Right lobe of liver (tissue), 6 donors: ENCODE data around the gene TGFBR3. TPM values are rescaled to one million over a fixed set of nuclear protein-coding genes. Genes with fewer than 3 reads are reported as not detected.

Experiments used
- ATAC-seq, 4 donors: fragments of 200-7000 bp; cut with Tn5 transposase; one replicate each; pipeline ENCODE4 v1.9.1; 2020; ENCODE audit warnings: mild to moderate bottlenecking in 4 of 4, moderate library complexity in 4 of 4
- DNase-seq, 3 donors: peaks; one replicate each; pipeline ENCODE4 v3.0.0-alpha.2; 2020
- H3K27ac ChIP-seq, 3 donors: fragments of 200-600 bp; one replicate each; pipeline ENCODE4 v1.8.0; 2022
- H3K27me3 ChIP-seq, 2 donors: fragments of 200-600 bp; one replicate each; pipeline ENCODE4 v1.8.0; 2022
- H3K36me3 ChIP-seq, 4 donors: fragments of 200-600 bp; sonication (generic) in 1 of 4; one replicate each; pipeline versions ENCODE4 v1.5.1 to v1.8.0; 2017 to 2022; ENCODE audit warnings: control low read depth in 1 of 4
- H3K4me1 ChIP-seq, 4 donors: fragments of 200-600 bp; sonication (generic) in 1 of 4; one replicate each; pipeline versions ENCODE4 v1.5.1 to v1.8.0; 2017 to 2022; ENCODE audit warnings: control low read depth in 1 of 4
- H3K4me3 ChIP-seq, 3 donors: fragments of 200-600 bp; one replicate each; pipeline ENCODE4 v1.8.0; 2022
- H3K9me3 ChIP-seq, 4 donors: fragments of 200-600 bp; sonication (generic) in 1 of 4; one replicate each; pipeline versions ENCODE4 v1.5.1 to v1.8.0; 2017 to 2022; ENCODE audit warnings: control low read depth in 1 of 4
- CTCF ChIP-seq, 4 donors: fragments of 200-600 bp in 3 of 4; fragments of 450-650 bp in 1 of 4; IDR thresholded peaks; one replicate each; pipeline versions ENCODE4 v1.5.1 to v1.8.0; 2016 to 2022; ENCODE audit warnings: antibody characterized with exemption in 4 of 4, mild to moderate bottlenecking in 2 of 4
- POLR2A ChIP-seq: fragments of 450-650 bp; IDR thresholded peaks from one replicate; pipeline ENCODE4 v1.6.1; 2017; ENCODE audit warnings: antibody characterized with exemption, mild to moderate bottlenecking
- WGBS: methylation state at CpG from one replicate; pipeline ENCODE4 v1.1.6; 2018; ENCODE audit warnings: low coverage, low lambda C conversion rate; ENCODE audit not compliant: insufficient coverage; ENCODE audit errors: missing lambda C conversion rate; 5-methylcytosine and 5-hydroxymethylcytosine counted together
- intact Hi-C, 2 donors: fragments of 100-400 bp; cut with DNase I; formaldehyde crosslinking; loops; one replicate each; pipeline versions ENCODE4 v1.11.2 to v1.14.1; 2022
- total RNA-seq, 6 experiments: library from RNA; depleted of rRNA in 2 of 6; stranded (reverse); fragments of >200 nt in 2 of 6; fragmentation: NEBNext Ultra II Directional in 3 of 6; extraction: Animal tissue kit (Norgen Biotek cat#: 25700) in 3 of 6; gene quantifications; one replicate each; pipeline versions ENCODE4 v1.1.0 to v1.2.4, GENCODE V29; 2016 to 2023
- donor health status: DM: no; HTN: yes; CAD: no.
- donor health status: DM: no; HTN: no; CAD: no.
- donor health status: DM: no; HTN: no; CAD: no.
- donor health status: DM: no; HTN: yes; CAD: no.
- donor health status: DM: no; HTN: yes; CAD: no.

TGFBR3 gene
- total RNA-seq, 6 experiments from 2014 or later = 9.0 to 32.3 (median 18.1) TPM

GRCh38 chr1:91833946-91834345 lies 52.0 kb downstream of the TGFBR3 start:
- ATAC-seq = no peak
- no peaks in the 10 kb centered on the region for H3K36me3 ChIP-seq
- intact Hi-C loops = no loop called here
- H3K27me3 ChIP-seq = no peaks in the 10 kb centered on the region
- H3K9me3 ChIP-seq = no peaks in the 10 kb centered on the region
- H3K27ac ChIP-seq = no peak overlapping the region
- 95% methylated on average over 1 of the region's 1 CpG for WGBS
- peaks cover 0 to 30% (median 16%) of the 10 kb centered on the region in 4 donors for H3K4me1 ChIP-seq
- no peak for DNase-seq
- no peak for TF ChIP-seq POLR2A
- no peak overlapping the region for H3K4me3 ChIP-seq

GRCh38 chr1:91831132-91831930 lies 54.6 kb downstream of the TGFBR3 start:
- peak in 2 of 4 donors; percentile 15 to 21 for ATAC-seq
- no peaks in the 10 kb centered on the region for H3K36me3 ChIP-seq
- DNase-seq = no peak
- H3K9me3 ChIP-seq = no peaks in the 10 kb centered on the region
- H3K27ac ChIP-seq = peak overlapping the region in 1 of 3 donors; percentile 59
- TF ChIP-seq CTCF (IDR thresholded peaks at IDR 0.05) = no peak
- TF ChIP-seq POLR2A = no peak
- intact Hi-C loops = no loop called here
- WGBS = 45% methylated on average over 8 of the region's 8 CpGs
- no peaks in the 10 kb centered on the region for H3K27me3 ChIP-seq
- no peak overlapping the region for H3K4me3 ChIP-seq
- H3K4me1 ChIP-seq = peaks cover 0 to 47% (median 24%) of the 10 kb centered on the region in 4 donors

GRCh38 chr1:91830242-91831131 lies 55.5 kb downstream of the TGFBR3 start:
- peaks cover 0 to 47% (median 24%) of the 10 kb centered on the region in 4 donors for H3K4me1 ChIP-seq
- ATAC-seq (peak; percentile 26 to 65 (median 38)), DNase-seq (peak; percentile 43 to 66 (median 55))
- no peak overlapping the region for H3K4me3 ChIP-seq
- H3K36me3 ChIP-seq = no peaks in the 10 kb centered on the region
- TF ChIP-seq POLR2A (no peak), CTCF (IDR thresholded peaks at IDR 0.05) (peak in 3 of 4 donors; percentile 28 to 44 (median 35))
- no peaks in the 10 kb centered on the region for H3K9me3 ChIP-seq
- 30% methylated on average over 5 of the region's 10 CpGs for WGBS
- intact Hi-C loops = no loop called here
- no peaks in the 10 kb centered on the region for H3K27me3 ChIP-seq
- H3K27ac ChIP-seq = peak overlapping the region in 2 of 3 donors; percentile 3 to 59

- Histone ChIP-seq H3K27ac (peak overlapping the region in 1 of 3 donors; percentile 59), H3K4me3 (no peak overlapping the region), H3K4me1 (peaks cover 0 to 42% (median 22%) of the 10 kb centered on the region in 4 donors), H3K27me3 (no peaks in the 10 kb centered on the region), H3K36me3 (no peaks in the 10 kb centered on the region), H3K9me3 (no peaks in the 10 kb centered on the region)
- intact Hi-C loops = no loop called here
- DNase-seq = no peak
- no peak for ATAC-seq
- 95% methylated on average over 3 of the region's 6 CpGs for WGBS
- no peak for TF ChIP-seq POLR2A
- TF ChIP-seq CTCF (IDR thresholded peaks at IDR 0.05) = no peak
These were observed 56.4 kb downstream of the TGFBR3 start for GRCh38 chr1:91829293-91830153.
